Cardiac muscle cell (in vitro differentiated cells and primary cell): ENCODE results near the gene CFAP97. TPM values are rescaled to one million over a fixed set of nuclear protein-coding genes. Genes with fewer than 3 reads are reported as not detected.
A peak's percentile ranks its signal among the peaks of the same experiment; 100 is the strongest.

Experiments used
- DNase-seq, 2 donors: peaks; one replicate each; pipeline versions ENCODE4 v3.0.0 to v3.0.0-alpha.2; 2010 to 2017; ENCODE audit warnings: low read depth in 1 of 2, low spot score in 1 of 2
- H3K27ac ChIP-seq: fragments of 200-600 bp; sonication (generic); 2 replicates; pipeline ENCODE4 v1.5.1; 2016
- H3K27me3 ChIP-seq: fragments of 200-600 bp; sonication (generic); 2 replicates; pipeline ENCODE4 v1.6.0; 2016; ENCODE audit warnings: control low read depth
- H3K36me3 ChIP-seq: fragments of 200-600 bp; sonication (generic); 2 replicates; pipeline ENCODE4 v1.5.1; 2016; ENCODE audit warnings: control low read depth
- H3K4me1 ChIP-seq: fragments of 200-600 bp; sonication (generic); 2 replicates; pipeline ENCODE4 v1.8.1; 2017; ENCODE audit warnings: low read depth, mild to moderate bottlenecking, mixed run types
- H3K4me3 ChIP-seq: fragments of 200-600 bp; sonication (generic); 2 replicates; pipeline ENCODE4 v1.5.1; 2016; ENCODE audit warnings: mild to moderate bottlenecking
- H3K9me3 ChIP-seq: fragments of 200-600 bp; sonication (generic); 2 replicates; pipeline ENCODE4 v1.5.1; 2017; ENCODE audit warnings: low read depth, mild to moderate bottlenecking, control low read depth
- CTCF ChIP-seq: IDR thresholded peaks from 2 replicates; pipeline ENCODE4 v1.5.1; 2012; ENCODE audit warnings: low read depth, mild to moderate bottlenecking, low read length
- polyA plus RNA-seq: library from polyadenylated mRNA; unstranded; fragments of >200 nt; fragmentation: Nextera tagmentation; extraction: Ambion mirVana; gene quantifications from 2 replicates; pipeline ENCODE4 v1.2.1, GENCODE V29; 2016
- total RNA-seq: library from RNA; depleted of rRNA; stranded (reverse); fragments of >200 nt; gene quantifications from 2 replicates; pipeline ENCODE4 v1.2.3, GENCODE V29; 2016

The CFAP97 gene
- total and polyA plus RNA-seq, 2 experiments from 2014 or later = 22.2 to 23.9 TPM

GRCh38 chr4:185143601-185143969, 60.2 kb downstream of the CFAP97 start:
- H3K9me3 ChIP-seq = no peaks in the 10 kb centered on the region
- H3K4me1 ChIP-seq = peaks cover 38% of the 10 kb centered on the region
- peak; percentile 14 to 93 for DNase-seq
- peaks cover 19% of the 10 kb centered on the region for H3K36me3 ChIP-seq
- peak overlapping the region; percentile 92 for H3K4me3 ChIP-seq
- peak overlapping the region; percentile 100 for H3K27ac ChIP-seq
- TF ChIP-seq CTCF = no peak
- no peaks in the 10 kb centered on the region for H3K27me3 ChIP-seq

GRCh38 chr4:185142912-185143600, 60.7 kb downstream of the CFAP97 start, which contains the start of gene SLC25A4:
SLC25A4 (plus strand) TSS chr4:185143266; CDS start chr4:185143373, 107 bp downstream.
- DNase-seq = peak; percentile 69 to 96
- Histone ChIP-seq H3K36me3 (peaks cover 19% of the 10 kb centered on the region), H3K27ac (peak within 1 kb of the TSS; percentile 100), H3K27me3 (no peaks in the 10 kb centered on the region), H3K9me3 (no peaks in the 10 kb centered on the region), H3K4me1 (peaks cover 38% of the 10 kb centered on the region), H3K4me3 (peak within 1 kb of the TSS; percentile 92)
- TF ChIP-seq CTCF = peak; percentile 42

GRCh38 chr4:185142564-185142911, 61.3 kb downstream of the CFAP97 start:
- H3K4me3 ChIP-seq = peak overlapping the region; percentile 92
- H3K9me3 ChIP-seq = no peaks in the 10 kb centered on the region
- H3K36me3 ChIP-seq = peaks cover 18% of the 10 kb centered on the region
- no peak for TF ChIP-seq CTCF
- H3K27ac ChIP-seq = peak overlapping the region; percentile 100
- DNase-seq = no peak
- peaks cover 40% of the 10 kb centered on the region for H3K4me1 ChIP-seq
- H3K27me3 ChIP-seq = no peaks in the 10 kb centered on the region

- peaks cover 44% of the 10 kb centered on the region for H3K4me1 ChIP-seq
- H3K36me3 ChIP-seq = peaks cover 10% of the 10 kb centered on the region
- peak overlapping the region; percentile 100 for H3K27ac ChIP-seq
- no peak for TF ChIP-seq CTCF
- H3K27me3 ChIP-seq = no peaks in the 10 kb centered on the region
- DNase-seq = no peak
- H3K9me3 ChIP-seq = no peaks in the 10 kb centered on the region
- no peak overlapping the region for H3K4me3 ChIP-seq
These were observed 62.0 kb downstream of the CFAP97 start for GRCh38 chr4:185141777-185142176.

- H3K27me3 ChIP-seq = no peaks in the 10 kb centered on the region
- no peak for TF ChIP-seq CTCF
- H3K27ac ChIP-seq = no peak overlapping the region
- no peak overlapping the region for H3K4me3 ChIP-seq
- peaks cover 27% of the 10 kb centered on the region for H3K4me1 ChIP-seq
- no peak for DNase-seq
- H3K36me3 ChIP-seq = no peaks in the 10 kb centered on the region
- H3K9me3 ChIP-seq = no peaks in the 10 kb centered on the region
These were observed 64.1 kb downstream of the CFAP97 start for GRCh38 chr4:185139736-185140135.
